ENCODE measurements around the gene S1PR4. TPM values are rescaled to one million over a fixed set of nuclear protein-coding genes. Genes with fewer than 3 reads are reported as not detected.
"Not testable (repeated sequence)": the region's sequence is repeated elsewhere in the genome, so short reads cannot be mapped to it uniquely, and the experiment has no call there.

S1PR4 gene
- polyA plus RNA-seq, 6 donors from 2014 or later: 307 to 524 (median 405) TPM

DNA sequence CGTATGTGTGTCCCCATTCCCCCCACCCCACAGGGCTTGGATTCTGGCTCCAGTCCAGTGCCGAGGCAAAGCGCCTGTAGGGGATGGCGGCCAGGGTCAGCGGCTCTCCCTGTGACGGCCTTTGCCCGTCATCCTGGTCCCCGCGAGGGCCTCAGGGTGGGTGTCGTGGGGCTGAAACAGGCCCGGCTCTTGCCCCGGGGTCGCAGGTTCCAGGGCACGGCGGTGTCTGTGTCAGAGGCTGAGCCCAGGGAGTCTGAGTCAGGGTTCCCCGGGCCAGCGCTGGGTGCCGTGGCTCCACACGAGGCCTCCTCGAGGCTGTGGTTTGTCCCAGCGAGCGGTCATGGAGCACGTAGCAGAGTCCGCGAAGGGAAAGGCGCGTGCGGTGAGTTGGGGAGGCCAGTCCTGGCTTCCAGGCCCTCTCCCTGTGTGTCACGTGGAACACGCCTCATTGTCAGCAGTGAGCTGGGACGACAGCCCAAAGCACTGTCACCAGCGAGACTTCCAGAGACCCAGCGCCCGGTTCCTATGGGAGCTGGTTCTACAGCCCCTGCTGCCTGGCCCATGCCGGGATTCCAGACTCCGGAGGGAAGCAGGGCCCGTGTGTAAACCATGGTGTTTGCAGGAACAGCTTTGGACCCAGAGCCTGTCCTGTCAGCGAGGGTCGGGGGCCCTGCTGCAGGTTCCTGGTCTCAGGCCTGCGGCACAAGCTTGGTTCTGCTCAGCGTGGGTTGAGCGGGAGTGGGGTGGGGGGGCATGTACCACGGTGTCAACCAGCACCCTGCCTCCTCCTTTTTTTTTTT, 20.5 kb downstream of the S1PR4 start:
- ATAC-seq (ENCODE audit: low read depth in 2 of 2) (no peak), DNase-seq (no peak)
- Mint-ChIP-seq H3K27ac (no peak overlapping the region), H3K9me3 (no peaks in the 10 kb centered on the region), H3K36me3 (peaks cover 0 to 4% of the 10 kb centered on the region in 2 donors), H3K27me3 (no peaks in the 10 kb centered on the region), H3K4me1 (no peaks in the 10 kb centered on the region), H3K4me3 (no peak overlapping the region)

DNA sequence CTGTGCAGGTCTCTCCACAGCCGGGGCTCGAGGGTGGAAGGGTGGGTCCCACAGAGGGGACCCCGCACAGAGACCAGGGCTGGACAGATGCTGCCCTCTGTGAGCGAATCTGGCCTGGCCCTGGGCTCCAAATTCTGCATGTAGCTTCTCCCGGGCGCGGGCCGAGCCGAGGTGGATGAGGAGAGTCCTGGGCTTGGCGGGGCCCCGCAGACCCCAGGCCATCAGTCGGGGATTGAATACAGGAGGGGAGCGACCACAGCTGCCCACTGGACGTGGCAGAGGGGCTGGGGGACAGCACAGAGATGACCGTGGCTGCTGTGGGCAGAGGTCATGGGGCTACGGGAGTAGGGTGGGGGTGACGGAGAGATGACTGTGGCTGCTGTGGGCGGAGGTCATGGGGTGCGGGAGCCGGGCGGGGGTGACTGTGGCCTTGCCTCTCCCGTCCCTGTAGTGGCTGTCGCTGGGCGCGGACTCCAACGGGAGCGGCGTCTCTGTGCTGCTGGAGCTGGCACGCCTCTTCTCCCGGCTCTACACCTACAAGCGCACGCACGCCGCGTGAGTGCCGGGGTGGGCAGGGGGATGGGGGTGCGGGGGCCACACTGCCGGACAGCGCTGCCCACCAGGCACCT, 22.6 kb downstream of the S1PR4 start:
- Mint-ChIP-seq H3K4me3 (no peak overlapping the region), H3K27me3 (no peaks in the 10 kb centered on the region), H3K36me3 (no peaks in the 10 kb centered on the region), H3K27ac (peak overlapping the region in 1 of 6 donors; percentile 71), H3K9me3 (no peaks in the 10 kb centered on the region), H3K4me1 (no peaks in the 10 kb centered on the region)
- no peak for DNase-seq
- no peak for ATAC-seq (ENCODE audit: low read depth in 2 of 2)

DNA sequence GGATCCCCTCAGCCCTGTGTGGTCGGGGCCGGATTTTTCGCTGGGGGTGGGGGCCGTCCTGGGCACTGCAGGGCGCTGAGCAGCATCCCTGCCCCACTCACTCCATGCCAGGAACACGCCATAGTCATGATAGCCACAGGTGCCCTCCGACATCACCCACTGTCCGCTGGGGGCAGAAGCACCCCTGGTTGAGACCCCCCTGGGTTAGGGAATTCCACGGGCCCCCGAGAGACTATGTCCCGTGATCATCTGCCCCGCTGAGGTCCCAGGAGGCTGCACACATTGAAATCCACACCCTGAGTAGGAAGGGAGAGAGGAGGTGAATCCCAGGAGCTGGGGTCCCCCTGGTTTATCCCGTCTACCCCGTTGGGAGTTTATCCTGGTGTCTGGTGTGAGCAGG, 23.3 kb downstream of the S1PR4 start:
- H3K4me1 Mint-ChIP-seq: no peaks in the 10 kb centered on the region
- H3K36me3 Mint-ChIP-seq: no peaks in the 10 kb centered on the region
- H3K27me3 Mint-ChIP-seq: no peaks in the 10 kb centered on the region
- DNase-seq: no peak
- H3K4me3 Mint-ChIP-seq: no peak overlapping the region
- H3K27ac Mint-ChIP-seq: no peak overlapping the region
- no peak for ATAC-seq (ENCODE audit: low read depth in 2 of 2)
- no peaks in the 10 kb centered on the region for H3K9me3 Mint-ChIP-seq

DNA sequence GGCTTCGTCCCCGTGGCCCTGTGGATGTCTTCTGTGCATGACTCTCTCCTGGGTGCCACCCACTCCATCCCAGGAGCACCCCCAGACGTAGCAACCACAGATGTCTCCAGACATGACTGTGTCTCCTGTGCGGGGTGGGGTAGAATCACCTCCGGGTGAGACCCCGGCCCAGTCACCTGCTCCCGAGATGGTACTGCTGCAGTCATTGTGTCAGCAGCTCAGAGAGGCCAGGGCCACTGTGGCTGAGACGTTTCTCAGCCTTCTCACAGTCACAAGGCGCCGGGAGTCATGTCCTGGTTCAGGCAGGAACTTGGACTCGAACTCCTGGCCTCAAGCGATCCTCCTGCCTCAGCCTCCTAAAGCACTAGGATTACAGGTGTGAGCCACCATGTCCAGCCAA, 23.8 kb downstream of the S1PR4 start:
- ATAC-seq (ENCODE audit: low read depth in 2 of 2) (no peak), DNase-seq (no peak)
- Mint-ChIP-seq H3K27ac (peak overlapping the region in 1 of 6 donors; percentile 49), H3K9me3 (no peaks in the 10 kb centered on the region), H3K4me3 (no peak overlapping the region), H3K36me3 (no peaks in the 10 kb centered on the region), H3K4me1 (no peaks in the 10 kb centered on the region), H3K27me3 (no peaks in the 10 kb centered on the region)

DNA sequence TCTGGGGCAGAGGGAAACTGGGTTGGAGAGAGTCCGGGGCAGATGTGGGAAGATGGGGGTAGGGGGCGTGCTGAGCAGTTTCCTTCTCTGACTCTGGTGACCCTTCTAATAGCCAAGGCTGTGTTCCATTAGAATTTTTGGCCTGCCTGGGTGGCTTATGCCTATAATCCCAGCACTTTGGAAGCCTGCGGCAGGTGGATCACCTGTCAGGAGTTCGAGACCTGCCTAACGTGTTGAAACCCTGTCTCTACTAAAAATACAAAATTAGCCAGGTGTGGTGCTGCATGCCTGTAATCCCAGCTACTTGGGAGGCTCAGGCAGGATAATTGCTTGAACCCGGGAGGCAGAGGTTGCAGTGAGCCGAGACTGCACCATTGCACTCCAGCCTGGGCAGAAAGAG, 24.3 kb downstream of the S1PR4 start:
- not testable (repeated sequence) for H3K4me3 Mint-ChIP-seq; H3K27ac Mint-ChIP-seq; DNase-seq; H3K4me1 Mint-ChIP-seq; H3K27me3 Mint-ChIP-seq; H3K9me3 Mint-ChIP-seq; H3K36me3 Mint-ChIP-seq; ATAC-seq (ENCODE audit: low read depth in 2 of 2)

DNA sequence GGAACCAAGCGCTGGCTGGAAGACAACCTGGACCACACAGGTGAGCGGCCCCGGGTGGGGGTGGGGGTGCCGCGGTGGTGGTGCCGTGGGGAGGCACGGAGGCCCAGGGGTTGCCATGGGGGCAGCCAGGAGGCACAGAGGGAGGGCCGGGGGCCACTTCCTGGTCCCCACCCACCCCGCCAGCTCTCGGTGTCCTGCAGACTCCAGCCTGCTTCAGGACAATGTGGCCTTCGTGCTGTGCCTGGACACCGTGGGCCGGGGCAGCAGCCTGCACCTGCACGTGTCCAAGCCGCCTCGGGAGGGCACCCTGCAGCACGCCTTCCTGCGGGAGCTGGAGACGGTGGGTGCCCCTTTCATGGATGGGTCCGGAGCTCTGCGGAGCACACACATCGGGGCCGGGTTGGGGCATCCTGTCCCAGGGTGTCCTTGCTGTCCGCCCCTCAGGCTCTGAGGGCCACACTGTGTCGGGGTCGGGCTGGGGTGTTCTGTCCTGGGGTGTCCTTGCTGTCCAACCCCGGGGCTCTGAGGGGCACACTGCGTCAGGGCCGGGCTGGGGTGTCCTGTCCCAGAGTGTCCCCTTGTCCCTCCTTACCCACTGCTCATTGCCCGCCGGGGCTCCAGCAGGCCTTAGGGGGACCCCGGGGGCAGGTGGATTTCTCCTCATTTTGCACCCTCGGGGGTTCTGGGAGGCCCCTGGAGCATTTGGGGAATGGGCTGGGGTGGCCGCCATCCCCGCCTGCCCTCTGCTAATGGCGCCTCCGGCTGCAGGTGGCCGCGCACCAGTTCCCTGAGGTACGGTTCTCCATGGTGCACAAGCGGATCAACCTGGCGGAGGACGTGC, 25.5 kb downstream of the S1PR4 start:
- no peaks in the 10 kb centered on the region for H3K4me1 Mint-ChIP-seq
- no peak for ATAC-seq (ENCODE audit: low read depth in 2 of 2)
- H3K36me3 Mint-ChIP-seq: no peaks in the 10 kb centered on the region
- no peak for DNase-seq
- H3K27ac Mint-ChIP-seq: no peak overlapping the region
- no peaks in the 10 kb centered on the region for H3K9me3 Mint-ChIP-seq
- H3K4me3 Mint-ChIP-seq: no peak overlapping the region
- no peaks in the 10 kb centered on the region for H3K27me3 Mint-ChIP-seq

DNA sequence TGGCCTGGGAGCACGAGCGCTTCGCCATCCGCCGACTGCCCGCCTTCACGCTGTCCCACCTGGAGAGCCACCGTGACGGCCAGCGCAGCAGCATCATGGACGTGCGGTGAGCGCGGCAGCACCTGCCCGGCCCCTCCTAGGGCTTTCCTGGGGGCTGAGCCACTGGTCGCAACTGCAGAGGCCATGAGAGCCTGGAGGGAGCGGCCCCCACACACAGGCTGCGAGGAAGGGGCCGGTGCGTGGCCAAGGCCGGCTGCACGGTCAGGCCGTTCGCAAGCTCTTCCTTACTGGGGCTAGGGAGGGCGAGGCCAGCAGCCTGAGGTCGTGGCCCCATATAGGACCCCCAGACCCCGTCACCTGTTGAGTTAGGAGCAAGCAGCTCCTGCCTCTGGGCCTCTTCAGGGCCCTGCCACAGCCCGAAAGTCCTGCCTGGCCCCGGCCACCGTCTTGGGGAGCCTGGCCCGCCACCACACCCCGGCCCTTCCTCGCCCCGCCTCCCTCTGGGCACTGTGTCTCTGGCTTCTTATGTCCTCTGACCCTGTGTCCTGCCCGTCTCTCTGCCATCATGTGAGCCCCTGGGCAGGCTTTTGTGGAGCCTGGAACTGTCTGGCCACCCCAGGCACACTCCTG, 26.2 kb downstream of the S1PR4 start:
- H3K27me3 Mint-ChIP-seq: no peaks in the 10 kb centered on the region
- ATAC-seq (ENCODE audit: low read depth in 2 of 2) (no peak), DNase-seq (no peak)
- H3K4me1 Mint-ChIP-seq: peaks cover 0 to 6% (median 0%) of the 10 kb centered on the region in 3 donors
- H3K9me3 Mint-ChIP-seq: no peaks in the 10 kb centered on the region
- H3K4me3 Mint-ChIP-seq: no peak overlapping the region
- H3K27ac Mint-ChIP-seq: peak overlapping the region in 1 of 6 donors; percentile 38
- H3K36me3 Mint-ChIP-seq: no peaks in the 10 kb centered on the region

DNA sequence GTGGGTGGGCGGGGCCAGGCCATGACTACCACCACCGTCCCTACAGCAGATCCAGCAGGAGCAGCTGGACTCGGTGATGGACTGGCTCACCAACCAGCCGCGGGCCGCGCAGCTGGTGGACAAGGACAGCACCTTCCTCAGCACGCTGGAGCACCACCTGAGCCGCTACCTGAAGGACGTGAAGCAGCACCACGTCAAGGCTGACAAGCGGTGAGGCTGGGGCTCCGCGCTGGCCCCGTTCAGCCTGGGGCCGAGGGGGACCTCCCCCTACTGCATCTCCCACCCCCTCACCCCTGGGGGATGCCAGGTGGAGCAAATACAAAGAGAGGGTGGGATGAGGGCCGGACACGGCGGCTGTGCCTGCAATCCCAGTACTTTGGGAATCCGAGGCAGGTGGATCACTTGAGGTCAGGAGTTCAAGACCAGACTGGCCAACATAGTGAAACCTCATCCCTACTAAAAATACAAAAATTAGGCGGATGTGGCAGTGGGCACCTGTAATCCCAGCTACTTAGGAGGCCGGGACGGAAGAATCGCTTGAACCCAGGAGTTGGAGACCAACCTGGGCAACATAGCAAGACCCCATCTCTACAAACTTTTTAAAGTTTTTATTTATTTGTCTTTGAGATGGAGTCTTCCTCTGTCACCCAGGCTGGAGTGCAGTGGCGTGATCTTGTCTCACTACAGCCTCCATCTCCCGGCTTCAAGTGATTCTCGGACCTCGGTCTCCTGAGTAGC, 27.8 kb downstream of the S1PR4 start:
- no peaks in the 10 kb centered on the region for H3K9me3 Mint-ChIP-seq
- no peak for DNase-seq
- ATAC-seq (ENCODE audit: low read depth in 2 of 2): no peak
- no peaks in the 10 kb centered on the region for H3K36me3 Mint-ChIP-seq
- H3K27ac Mint-ChIP-seq: no peak overlapping the region
- H3K4me1 Mint-ChIP-seq: peaks cover 0 to 13% (median 0%) of the 10 kb centered on the region in 3 donors
- no peak overlapping the region for H3K4me3 Mint-ChIP-seq
- no peaks in the 10 kb centered on the region for H3K27me3 Mint-ChIP-seq

DNA sequence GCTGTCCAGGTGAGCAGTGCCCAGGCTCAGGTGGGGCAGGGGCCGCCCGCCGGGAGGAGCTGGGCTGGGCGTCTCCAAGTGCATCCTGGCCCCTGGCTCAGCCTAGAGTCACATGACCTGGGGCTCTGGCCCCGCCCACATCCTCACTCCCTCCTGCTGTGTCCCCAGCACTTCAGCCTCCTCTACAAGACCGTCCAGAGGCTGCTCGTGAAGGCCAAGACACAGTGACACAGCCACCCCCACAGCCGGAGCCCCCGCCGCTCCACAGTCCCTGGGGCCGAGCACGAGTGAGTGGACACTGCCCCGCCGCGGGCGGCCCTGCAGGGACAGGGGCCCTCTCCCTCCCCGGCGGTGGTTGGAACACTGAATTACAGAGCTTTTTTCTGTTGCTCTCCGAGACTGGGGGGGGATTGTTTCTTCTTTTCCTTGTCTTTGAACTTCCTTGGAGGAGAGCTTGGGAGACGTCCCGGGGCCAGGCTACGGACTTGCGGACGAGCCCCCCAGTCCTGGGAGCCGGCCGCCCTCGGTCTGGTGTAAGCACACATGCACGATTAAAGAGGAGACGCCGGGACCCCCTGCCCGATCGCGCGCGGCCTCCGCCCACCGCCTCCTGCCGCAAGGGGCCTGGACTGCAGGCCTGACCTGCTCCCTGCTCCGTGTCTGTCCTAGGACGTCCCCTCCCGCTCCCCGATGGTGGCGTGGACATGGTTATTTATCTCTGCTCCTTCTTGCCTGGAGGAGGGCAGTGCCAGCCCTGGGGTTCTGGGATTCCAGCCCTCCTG, 29.1 kb downstream of the S1PR4 start:
- Mint-ChIP-seq H3K27me3 (no peaks in the 10 kb centered on the region), H3K4me1 (peaks cover 0 to 13% (median 0%) of the 10 kb centered on the region in 3 donors), H3K4me3 (no peak overlapping the region), H3K9me3 (no peaks in the 10 kb centered on the region), H3K27ac (no peak overlapping the region), H3K36me3 (no peaks in the 10 kb centered on the region)
- DNase-seq (no peak), ATAC-seq (ENCODE audit: low read depth in 2 of 2) (no peak)

DNA sequence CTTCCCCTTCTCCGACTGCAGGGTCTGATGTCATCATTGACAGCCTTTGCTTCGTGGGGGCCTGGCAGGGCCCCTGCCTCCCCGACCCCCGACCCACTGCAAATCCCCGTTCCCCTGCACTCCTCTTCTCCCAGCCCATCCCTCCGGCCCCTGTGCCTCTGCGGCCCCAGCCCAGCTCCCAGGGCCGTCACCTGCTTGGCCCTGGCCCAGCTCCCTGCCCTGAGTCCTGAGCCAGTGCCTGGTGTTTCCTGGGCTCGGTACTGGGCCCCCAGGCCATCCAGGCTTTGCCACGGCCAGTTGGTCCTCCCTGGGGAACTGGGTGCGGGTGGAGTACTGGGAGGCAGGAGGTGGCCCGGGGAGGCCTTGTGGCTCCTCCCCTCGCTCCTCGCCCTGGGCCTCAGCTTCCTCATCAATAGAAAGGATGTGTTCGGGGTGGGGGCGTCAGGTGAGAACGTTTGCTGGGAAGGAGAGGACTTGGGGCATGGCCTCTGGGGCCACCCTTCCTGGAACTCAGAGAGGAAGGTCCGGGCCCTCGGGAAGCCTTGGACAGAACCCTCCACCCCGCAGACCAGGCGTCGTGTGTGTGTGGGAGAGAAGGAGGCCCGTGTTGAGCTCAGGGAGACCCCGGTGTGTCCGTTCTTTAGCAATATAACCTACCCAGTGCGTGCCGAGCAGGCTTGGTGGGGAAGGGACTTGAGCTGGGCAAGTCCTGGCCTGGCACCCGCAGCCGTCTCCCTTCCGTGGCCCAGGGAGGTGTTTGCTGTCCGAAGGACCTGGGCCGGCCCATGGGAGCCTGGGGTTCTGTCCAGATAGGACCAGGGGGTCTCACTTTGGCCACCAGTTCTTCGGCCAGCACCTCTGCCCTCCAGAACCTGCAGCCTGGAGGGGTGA, 30.0 kb downstream of the S1PR4 start:
- Mint-ChIP-seq H3K36me3 (no peaks in the 10 kb centered on the region), H3K4me3 (no peak overlapping the region), H3K27ac (peak overlapping the region in 1 of 6 donors; percentile 83), H3K4me1 (peaks cover 5 to 20% (median 7%) of the 10 kb centered on the region in 3 donors), H3K9me3 (no peaks in the 10 kb centered on the region), H3K27me3 (no peaks in the 10 kb centered on the region)
- DNase-seq (no peak), ATAC-seq (ENCODE audit: low read depth in 2 of 2) (no peak)

DNA sequence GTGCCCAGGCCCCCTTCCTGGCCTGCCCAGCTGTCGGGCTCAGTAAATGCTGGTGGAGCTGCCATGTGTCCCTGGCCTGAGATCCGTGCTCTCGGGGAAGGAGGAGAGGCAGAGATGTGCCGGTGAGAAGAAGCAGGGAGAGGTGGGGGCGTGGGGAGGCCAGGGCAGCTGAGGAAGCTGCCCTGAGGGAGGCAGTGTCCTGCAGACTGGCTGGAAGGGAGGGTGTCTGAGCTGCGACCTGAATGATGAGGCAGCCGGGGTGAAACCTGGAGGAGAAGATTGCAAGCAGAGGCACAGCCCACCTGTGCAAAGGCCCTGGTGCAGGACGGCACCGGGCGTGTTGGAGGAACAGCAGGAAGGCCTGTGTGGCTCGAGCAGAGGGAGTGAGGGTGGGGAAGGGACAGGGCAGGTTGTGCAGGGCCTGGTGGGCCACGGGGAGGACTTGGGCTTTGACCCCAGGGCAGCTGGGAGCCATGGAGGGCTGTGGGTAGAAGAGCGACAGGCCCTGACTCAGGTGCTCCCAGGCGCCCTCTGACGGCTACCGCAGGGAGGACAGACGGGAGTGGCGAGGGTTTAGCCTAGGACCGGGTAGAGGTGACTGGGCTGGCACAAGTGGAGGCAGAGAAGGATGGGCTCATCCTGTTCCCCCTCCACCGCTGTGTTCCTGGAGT, 31.9 kb downstream of the S1PR4 start:
- ATAC-seq (ENCODE audit: low read depth in 2 of 2) (peak; percentile 74 to 87), DNase-seq (peak; percentile 55)
- Mint-ChIP-seq H3K4me3 (no peak overlapping the region), H3K9me3 (no peaks in the 10 kb centered on the region), H3K27me3 (no peaks in the 10 kb centered on the region), H3K4me1 (peaks cover 5 to 25% (median 12%) of the 10 kb centered on the region in 3 donors), H3K36me3 (no peaks in the 10 kb centered on the region), H3K27ac (peak overlapping the region in 1 of 6 donors; percentile 93)
